Uterus (tissue), 2 donors: ENCODE measurements around the gene INPP5B.

Experiments used
- CTCF ChIP-seq, 4 experiments: fragments of 200-600 bp in 2 of 4; fragments of 450-650 bp in 2 of 4; sonication (generic) in 2 of 4; IDR thresholded peaks; one replicate each; pipeline ENCODE4 v1.5.1; 2016 to 2019; ENCODE audit warnings: antibody characterized with exemption in 4 of 4, mild to moderate bottlenecking in 2 of 4, moderate library complexity in 1 of 4
- POLR2A ChIP-seq, 2 donors: fragments of 450-650 bp; IDR thresholded peaks; one replicate each; pipeline ENCODE4 v1.6.1; 2016; ENCODE audit warnings: antibody characterized with exemption in 2 of 2, mild to moderate bottlenecking in 1 of 2, moderate library complexity in 1 of 2

- no peak for TF ChIP-seq POLR2A (IDR thresholded peaks at IDR 0.05)
- TF ChIP-seq CTCF (IDR thresholded peaks at IDR 0.05) = no peak
Observed at GRCh38 chr1:37949524-37950152, 2.8 kb upstream of the INPP5B start.
